ENCODE results near the gene ADGRV1. TPM values are rescaled to one million over a fixed set of nuclear protein-coding genes. Genes with fewer than 3 reads are reported as not detected.

The ADGRV1 gene
- total RNA-seq, 1 experiment from 2014 or later = not detected

GRCh38 chr5:90957906-90958305 lies 399.3 kb downstream of the ADGRV1 start:
- BruUV-seq (replicated peaks) = no TSS peak
- H3K27ac Mint-ChIP-seq (ENCODE audit: low read depth, unreplicated experiment) = no peak overlapping the region
- intact Hi-C loops (cut with micrococcal nuclease) = no loop called here
- CTCF ChIA-PET = no interaction called here
- H3K27me3 Mint-ChIP-seq (ENCODE audit: insufficient read depth, unreplicated experiment) = no peaks in the 10 kb centered on the region
- peaks cover 8% of the 10 kb centered on the region for H3K4me1 Mint-ChIP-seq (ENCODE audit: insufficient read depth, unreplicated experiment)
- H3K36me3 Mint-ChIP-seq (ENCODE audit: insufficient read depth, unreplicated experiment) = no peaks in the 10 kb centered on the region
- POLR2A ChIA-PET = interaction anchor here (0.7 kb wide), 2 partner anchors 86 to 157 kb away, joined by 3 read pairs; no protein-coding TSS in a partner anchor
- DNase-seq (ENCODE audit: unreplicated experiment) = no peak
- H3K4me3 Mint-ChIP-seq (ENCODE audit: unreplicated experiment) = no peak overlapping the region
- no peak for TF ChIP-seq CTCF (IDR thresholded peaks at IDR 0.05; ENCODE audit: unreplicated experiment)
- H3K9me3 Mint-ChIP-seq (ENCODE audit: unreplicated experiment) = no peaks in the 10 kb centered on the region

- no peaks in the 10 kb centered on the region for H3K9me3 Mint-ChIP-seq (ENCODE audit: unreplicated experiment)
- no peak overlapping the region for H3K4me3 Mint-ChIP-seq (ENCODE audit: unreplicated experiment)
- H3K36me3 Mint-ChIP-seq (ENCODE audit: insufficient read depth, unreplicated experiment) = no peaks in the 10 kb centered on the region
- no peak overlapping the region for H3K27ac Mint-ChIP-seq (ENCODE audit: low read depth, unreplicated experiment)
- DNase-seq (ENCODE audit: unreplicated experiment) = no peak
- no TSS peak for BruUV-seq (replicated peaks)
- intact Hi-C loops (cut with micrococcal nuclease) = no loop called here
- ChIA-PET POLR2A (interaction anchor here (0.7 kb wide), 2 partner anchors 120 to 321 kb away, joined by 3 read pairs; no protein-coding TSS in a partner anchor), CTCF (interaction anchor here (0.6 to 0.7 kb wide), 2 partner anchors 36 to 97 kb away, joined by 3 read pairs; no protein-coding TSS in a partner anchor)
- no peak for TF ChIP-seq CTCF (IDR thresholded peaks at IDR 0.05; ENCODE audit: unreplicated experiment)
- H3K27me3 Mint-ChIP-seq (ENCODE audit: insufficient read depth, unreplicated experiment) = no peaks in the 10 kb centered on the region
- H3K4me1 Mint-ChIP-seq (ENCODE audit: insufficient read depth, unreplicated experiment) = peaks cover 8% of the 10 kb centered on the region
Measured at GRCh38 chr5:90959262-90959661, 400.7 kb downstream of the ADGRV1 start.

- H3K36me3 Mint-ChIP-seq (ENCODE audit: insufficient read depth, unreplicated experiment) = no peaks in the 10 kb centered on the region
- intact Hi-C loops (cut with micrococcal nuclease) = no loop called here
- no peak for DNase-seq (ENCODE audit: unreplicated experiment)
- ChIA-PET CTCF (interaction anchor here (1.0 kb wide), 1 partner anchor 19 kb away, joined by 3 read pairs; no protein-coding TSS in a partner anchor), POLR2A (interaction anchor here (0.6 to 1.3 kb wide), 5 partner anchors 25 to 553 kb away, joined by 3 to 4 read pairs (median 3); partner anchors contain the start of gene CETN3)
- no TSS peak for BruUV-seq (replicated peaks)
- H3K27me3 Mint-ChIP-seq (ENCODE audit: insufficient read depth, unreplicated experiment) = no peaks in the 10 kb centered on the region
- H3K27ac Mint-ChIP-seq (ENCODE audit: low read depth, unreplicated experiment) = no peak overlapping the region
- no peaks in the 10 kb centered on the region for H3K9me3 Mint-ChIP-seq (ENCODE audit: unreplicated experiment)
- H3K4me1 Mint-ChIP-seq (ENCODE audit: insufficient read depth, unreplicated experiment) = no peaks in the 10 kb centered on the region
- no peak for TF ChIP-seq CTCF (IDR thresholded peaks at IDR 0.05; ENCODE audit: unreplicated experiment)
- H3K4me3 Mint-ChIP-seq (ENCODE audit: unreplicated experiment) = no peak overlapping the region
Measured at GRCh38 chr5:90962481-90962880, 403.9 kb downstream of the ADGRV1 start.

GRCh38 chr5:90965110-90965685 lies 406.6 kb downstream of the ADGRV1 start:
- no peaks in the 10 kb centered on the region for H3K27me3 Mint-ChIP-seq (ENCODE audit: insufficient read depth, unreplicated experiment)
- no peaks in the 10 kb centered on the region for H3K9me3 Mint-ChIP-seq (ENCODE audit: unreplicated experiment)
- ChIA-PET CTCF (no interaction called here), POLR2A (interaction anchor here (0.9 kb wide), 1 partner anchor 18 kb away, joined by 3 read pairs; no protein-coding TSS in a partner anchor)
- H3K4me1 Mint-ChIP-seq (ENCODE audit: insufficient read depth, unreplicated experiment) = no peaks in the 10 kb centered on the region
- H3K27ac Mint-ChIP-seq (ENCODE audit: low read depth, unreplicated experiment) = no peak overlapping the region
- no peak for TF ChIP-seq CTCF (IDR thresholded peaks at IDR 0.05; ENCODE audit: unreplicated experiment)
- no TSS peak for BruUV-seq (replicated peaks)
- H3K4me3 Mint-ChIP-seq (ENCODE audit: unreplicated experiment) = no peak overlapping the region
- H3K36me3 Mint-ChIP-seq (ENCODE audit: insufficient read depth, unreplicated experiment) = no peaks in the 10 kb centered on the region
- no peak for DNase-seq (ENCODE audit: unreplicated experiment)
- intact Hi-C loops (cut with micrococcal nuclease) = no loop called here
